ENCODE data around the gene KIAA1217. TPM values are rescaled to one million over a fixed set of nuclear protein-coding genes. Genes with fewer than 3 reads are reported as not detected.

KIAA1217 gene
- total and polyA plus RNA-seq, 2 of the 8 experiments (the other 6 are each of a cell fraction or from before 2014, with no cell fraction given), result 4.5 to 15.6 TPM

DNA sequence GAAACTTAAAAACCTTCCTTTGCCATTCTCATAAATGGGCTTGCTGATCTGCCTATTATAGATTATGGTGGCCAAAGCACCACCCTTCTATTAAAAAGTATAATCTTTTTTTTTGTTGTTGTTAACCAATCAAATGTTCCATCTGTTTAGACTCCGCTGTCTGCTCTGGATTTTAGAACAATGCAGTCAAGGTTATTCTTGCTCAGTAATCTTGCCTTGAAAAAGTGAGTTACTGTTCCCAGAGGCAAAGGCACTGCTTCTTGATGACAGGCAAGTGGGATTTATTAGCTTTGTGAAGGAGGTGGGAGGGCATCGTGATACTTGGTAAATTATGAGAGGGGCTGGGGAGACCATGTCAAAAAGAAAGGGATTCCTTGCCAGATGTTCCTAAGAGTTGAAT, 143.5 kb downstream of the KIAA1217 start (continued):
- TF ChIP-seq CHD2 (IDR thresholded peaks at IDR 0.05; ENCODE audit: low read length) (no peak), TAF7 (optimal IDR thresholded peaks at IDR 0.05; ENCODE audit: borderline replicate concordance, low read depth, low read length) (no peak), ASH2L (IDR thresholded peaks at IDR 0.05; ENCODE audit: low read length) (no peak)
- TF ChIP-seq, protein P1, sequence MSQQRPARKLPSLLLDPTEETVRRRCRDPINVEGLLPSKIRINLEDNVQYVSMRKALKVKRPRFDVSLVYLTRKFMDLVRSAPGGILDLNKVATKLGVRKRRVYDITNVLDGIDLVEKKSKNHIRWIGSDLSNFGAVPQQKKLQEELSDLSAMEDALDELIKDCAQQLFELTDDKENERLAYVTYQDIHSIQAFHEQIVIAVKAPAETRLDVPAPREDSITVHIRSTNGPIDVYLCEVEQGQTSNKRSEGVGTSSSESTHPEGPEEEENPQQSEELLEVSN (IDR thresholded peaks at IDR 0.05), result no peak

All from H1 (cell line).